Cardiac septum (tissue), 1 donor: ENCODE data around the gene WFDC11. TPM values are rescaled to one million over a fixed set of nuclear protein-coding genes. Genes with fewer than 3 reads are reported as not detected.
"Not testable (repeated sequence)": the region's sequence is repeated elsewhere in the genome, so short reads cannot be mapped to it uniquely, and the experiment has no call there.

Experiments used
- DNase-seq: peaks from one replicate; pipeline ENCODE4 v3.0.0-alpha.2; 2020; ENCODE audit warnings: low spot score
- intact Hi-C: fragments of 100-400 bp; cut with DNase I; formaldehyde crosslinking; loops from one replicate; pipeline ENCODE4 v1.14.0; 2022
- long read RNA-seq: library from polyadenylated mRNA; unstranded; transcript quantifications from one replicate; pipeline ENCODE4 v2.0.0, GENCODE V29; 2021
- total RNA-seq: library from RNA; stranded (reverse); fragmentation: NEBNext Ultra II Directional; extraction: Animal tissue kit (Norgen Biotek cat#: 25700); gene quantifications from one replicate; pipeline ENCODE4 v1.2.1, GENCODE V29; 2021
- donor health status: DM: no; HTN: no; CAD: no.

The WFDC11 gene
- not detected for total RNA-seq
- long read RNA-seq = 0 reads

- intact Hi-C loops = no loop called here
- DNase-seq = no peak
Observed at GRCh38 chr20:45670139-45670538, at the start of gene WFDC11. TSS of gene WFDC11 (minus strand) at chr20:45670239. CDS start at chr20:45650600, 19,639 bp downstream.

DNA sequence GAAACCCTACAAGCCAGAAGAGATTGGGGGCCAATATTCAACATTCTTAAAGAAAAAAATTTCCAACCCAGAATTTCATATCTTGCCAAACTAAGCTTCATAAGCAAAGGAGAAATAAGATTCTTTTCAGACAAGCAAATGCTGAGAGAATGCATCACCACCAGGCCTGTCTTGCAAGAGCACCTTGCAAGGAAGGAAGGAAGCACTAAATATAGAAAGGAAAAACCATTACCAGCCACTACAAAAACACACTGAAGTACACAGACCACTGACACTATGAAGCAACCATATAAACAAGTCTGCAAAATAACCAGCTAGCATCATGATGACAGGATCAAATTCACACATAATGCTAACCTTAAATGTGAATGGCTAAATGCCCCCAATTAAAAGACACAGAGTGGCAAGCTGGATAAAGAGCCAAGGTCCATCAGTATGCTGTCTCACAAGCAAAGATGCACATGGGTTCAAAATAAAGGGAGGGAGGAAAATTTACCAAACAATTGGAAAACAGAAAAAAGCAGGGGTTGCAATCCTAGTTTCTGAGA is 46.2 kb upstream of the WFDC11 start:
- DNase-seq = not testable (repeated sequence)

GRCh38 chr20:45704969-45705637 is 35.1 kb upstream of the WFDC11 start, which contains the start of gene WFDC10B:
TSS of gene WFDC10B (minus strand) at chr20:45705019. CDS start at chr20:45685992, 19,027 bp downstream.
- no peak for DNase-seq
- intact Hi-C loops = no loop called here

More for the DNA sequence above, 46.2 kb upstream of the WFDC11 start:
- intact Hi-C loops = loop anchor here (10.0 kb wide), 1 partner anchor 471 kb away; no protein-coding TSS in a partner anchor

DNA sequence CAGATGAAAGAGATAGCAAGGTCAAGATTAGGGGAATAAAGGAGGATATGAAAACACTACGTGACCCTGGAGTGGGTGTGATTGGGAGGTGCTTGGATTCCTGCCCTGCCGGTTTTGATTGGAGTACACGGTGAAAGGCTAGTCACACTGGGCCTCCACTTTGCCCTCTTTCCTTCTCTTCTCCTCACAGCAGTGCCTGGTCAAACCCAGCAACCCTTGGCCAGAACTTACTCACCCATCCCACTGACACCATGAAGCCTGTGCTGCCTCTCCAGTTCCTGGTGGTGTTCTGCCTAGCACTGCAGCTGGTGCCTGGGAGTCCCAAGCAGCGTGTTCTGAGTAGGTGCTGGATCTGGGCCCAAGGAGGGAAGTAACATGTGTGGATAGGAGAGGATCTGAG is 31.8 kb upstream of the WFDC11 start, which contains the start of gene WFDC13:
Gene WFDC13, plus strand, starts transcription at position 166 of the 400 bp plus-strand sequence. Its CDS starts 86 bp downstream, at position 252.
- intact Hi-C loops = no loop called here
- DNase-seq = no peak

- intact Hi-C loops = no loop called here
- DNase-seq = no peak
Observed at GRCh38 chr20:45701104-45701503, 31.1 kb upstream of the WFDC11 start.

- intact Hi-C loops = no loop called here
- DNase-seq = no peak
Observed at GRCh38 chr20:45695496-45695895, 25.5 kb upstream of the WFDC11 start.

GRCh38 chr20:45693346-45693745 is 23.3 kb upstream of the WFDC11 start:
- DNase-seq, intact Hi-C loops: not testable (repeated sequence)

GRCh38 chr20:45685896-45686295 is 15.9 kb upstream of the WFDC11 start:
- intact Hi-C loops = no loop called here
- DNase-seq = no peak

- intact Hi-C loops = no loop called here
- DNase-seq = no peak
Observed at GRCh38 chr20:45679650-45680049, 9.6 kb upstream of the WFDC11 start.

- DNase-seq = no peak
- intact Hi-C loops = no loop called here
Observed at GRCh38 chr20:45672765-45673164, 2.7 kb upstream of the WFDC11 start.

GRCh38 chr20:45657038-45657437 is 13.0 kb downstream of the WFDC11 start:
- intact Hi-C loops, DNase-seq: not testable (repeated sequence)

GRCh38 chr20:45651726-45652125 is 18.3 kb downstream of the WFDC11 start:
- DNase-seq, intact Hi-C loops: not testable (repeated sequence)

DNA sequence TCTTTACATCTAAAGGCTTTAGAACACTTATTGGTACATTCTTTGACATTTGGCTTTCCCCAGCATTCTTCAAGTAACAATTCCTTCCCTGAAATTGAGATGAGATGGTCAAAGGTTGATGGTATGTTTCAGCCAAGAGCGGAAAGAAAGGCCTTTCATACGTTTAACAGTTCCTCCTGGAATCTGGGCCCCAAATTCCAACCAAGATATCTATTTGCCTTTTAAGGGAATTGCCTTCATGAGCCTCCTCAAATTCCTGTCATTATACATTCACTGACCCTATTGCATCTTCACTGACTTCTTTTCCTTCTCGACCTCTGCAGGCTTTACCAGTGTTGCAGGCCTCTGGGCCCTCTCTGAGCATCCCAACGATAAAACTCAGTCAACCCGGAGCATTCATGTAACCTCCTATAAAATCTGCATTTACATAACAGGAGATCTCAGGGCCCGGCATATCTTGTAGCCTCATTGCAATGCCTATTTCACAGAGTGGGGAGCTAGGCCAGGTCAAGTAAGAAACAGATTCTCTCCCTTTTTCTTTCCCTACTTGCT is 20.7 kb downstream of the WFDC11 start:
- no peak for DNase-seq
- intact Hi-C loops = no loop called here

DNA sequence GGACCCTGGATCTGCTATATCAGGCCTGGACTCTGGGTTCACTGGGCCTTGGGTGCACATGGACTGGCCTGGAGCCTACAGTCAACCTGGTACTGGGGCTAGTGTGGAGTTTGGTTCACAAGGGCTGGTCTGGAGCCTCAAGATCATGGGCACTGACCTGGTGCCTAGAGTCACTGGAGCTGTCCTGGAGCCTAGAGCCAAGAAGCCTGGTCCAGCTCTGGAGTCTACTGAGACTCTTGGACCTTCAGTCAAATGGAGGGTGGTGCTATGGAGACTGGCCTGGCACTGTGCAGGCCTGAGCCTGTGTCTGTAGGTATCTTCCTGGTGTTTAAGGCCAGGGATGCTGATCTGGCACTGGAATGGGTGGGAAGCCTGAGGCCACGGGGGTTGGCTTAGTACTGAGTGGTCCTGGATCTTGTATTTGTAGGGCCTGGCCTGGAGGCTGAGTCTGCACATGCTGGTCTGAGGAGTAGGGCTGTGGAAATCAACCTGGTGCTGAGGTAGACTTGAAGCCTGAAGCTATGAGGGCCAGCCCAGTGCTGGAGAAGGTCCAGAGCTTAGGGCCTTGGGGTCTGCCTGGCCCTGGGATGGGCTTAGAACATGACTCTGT is 22.5 kb downstream of the WFDC11 start:
- intact Hi-C loops = no loop called here
- DNase-seq = no peak

DNA sequence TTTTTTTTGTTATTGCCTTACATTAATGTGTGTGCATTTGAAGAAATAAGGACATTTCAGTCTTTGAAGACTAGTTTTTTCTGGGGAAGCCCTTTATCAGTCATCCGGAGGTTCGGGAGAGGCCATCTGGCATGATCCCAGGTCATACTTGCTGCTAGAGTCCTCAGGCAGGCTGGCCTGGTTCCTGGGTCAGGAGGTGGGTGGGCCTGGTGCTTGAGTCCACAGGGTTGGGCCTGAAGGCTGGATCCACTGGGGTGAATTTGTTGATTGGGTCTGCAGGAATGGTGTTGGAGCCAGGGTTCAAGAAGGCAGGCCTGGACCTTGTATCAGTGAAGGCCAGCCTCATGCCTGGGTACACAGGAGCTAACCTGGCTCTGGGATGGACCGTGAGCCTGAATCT is 23.2 kb downstream of the WFDC11 start:
- intact Hi-C loops = no loop called here
- DNase-seq = no peak

- intact Hi-C loops, DNase-seq: not testable (repeated sequence)
Observed at GRCh38 chr20:45645869-45646268, 24.2 kb downstream of the WFDC11 start.

GRCh38 chr20:45641076-45641475 is 29.0 kb downstream of the WFDC11 start:
- intact Hi-C loops, DNase-seq: not testable (repeated sequence)

GRCh38 chr20:45639687-45640086 is 30.4 kb downstream of the WFDC11 start:
- no peak for DNase-seq
- intact Hi-C loops = no loop called here

GRCh38 chr20:45636513-45636912 is 33.5 kb downstream of the WFDC11 start:
- intact Hi-C loops = no loop called here
- DNase-seq = no peak

DNA sequence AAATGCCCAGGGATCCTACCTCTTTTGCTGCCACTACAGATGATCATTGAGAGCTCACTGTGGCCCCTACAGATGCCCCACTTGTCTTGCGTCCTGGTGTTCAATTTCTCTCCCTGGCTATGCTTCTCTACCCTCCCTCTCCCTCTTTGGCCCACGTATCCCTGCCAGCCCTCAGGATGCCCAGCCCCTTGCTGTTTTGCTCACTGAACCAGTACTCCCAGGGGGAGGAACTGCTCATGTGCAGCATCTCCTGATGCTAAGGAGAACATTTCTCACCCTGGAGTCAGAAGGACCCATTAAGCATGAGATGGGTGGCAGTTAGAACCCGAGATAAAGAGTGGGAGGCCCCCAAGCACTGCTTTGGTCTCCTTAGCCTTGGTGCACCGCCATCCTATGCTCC is 38.9 kb downstream of the WFDC11 start, which contains the start of gene WFDC9:
Gene WFDC9, minus strand, starts transcription at position 101 of the 400 bp plus-strand sequence. CDS start 21,103 bp downstream, outside the sequence.
- DNase-seq = no peak
- intact Hi-C loops = no loop called here
